Ovary (tissue), 3 donors: ENCODE measurements around the gene TMEM132D.

Source experiments
- CTCF ChIP-seq, 3 donors: fragments of 450-650 bp in 2 of 3; fragments of 200-600 bp in 1 of 3; IDR thresholded peaks; one replicate each; pipeline versions ENCODE4 v1.5.1 to v1.8.0; 2016 to 2022; ENCODE audit warnings: antibody characterized with exemption in 3 of 3, mild to moderate bottlenecking in 1 of 3
- POLR2A ChIP-seq: fragments of 450-650 bp; IDR thresholded peaks from one replicate; pipeline ENCODE4 v1.6.1; 2017; ENCODE audit warnings: antibody characterized with exemption, mild to moderate bottlenecking, moderate library complexity
- donor health status: DM: no; HTN: no; CAD: no.

- TF ChIP-seq CTCF (IDR thresholded peaks at IDR 0.05) (no peak), POLR2A (no peak)
Observed at GRCh38 chr12:129870136-129870535, 33.7 kb downstream of the TMEM132D start.
